ENCODE results near the gene RTN3.

Gene RTN3

DNA sequence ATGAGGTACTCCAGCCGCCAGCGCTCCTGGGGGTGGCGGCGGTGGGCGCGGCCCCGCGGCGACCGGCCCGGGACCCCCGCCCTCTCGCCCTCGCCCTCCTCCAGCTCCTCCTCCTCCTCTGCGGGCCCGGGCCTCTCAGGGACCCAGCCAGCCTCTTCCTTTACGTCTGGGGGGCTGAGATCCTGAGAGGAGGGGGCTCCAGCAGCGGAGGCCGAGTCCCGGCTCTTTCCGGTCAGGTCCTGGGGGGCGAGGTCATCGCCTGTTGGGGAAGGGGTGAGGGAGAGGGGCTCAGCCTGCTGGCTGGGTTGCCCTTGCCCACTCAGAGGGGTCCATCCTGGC, 83.0 kb downstream of the RTN3 start:
- H3K27me3 ChIP-seq (replicated peaks): no peaks in the 10 kb centered on the region
- TF ChIP-seq, protein P1, sequence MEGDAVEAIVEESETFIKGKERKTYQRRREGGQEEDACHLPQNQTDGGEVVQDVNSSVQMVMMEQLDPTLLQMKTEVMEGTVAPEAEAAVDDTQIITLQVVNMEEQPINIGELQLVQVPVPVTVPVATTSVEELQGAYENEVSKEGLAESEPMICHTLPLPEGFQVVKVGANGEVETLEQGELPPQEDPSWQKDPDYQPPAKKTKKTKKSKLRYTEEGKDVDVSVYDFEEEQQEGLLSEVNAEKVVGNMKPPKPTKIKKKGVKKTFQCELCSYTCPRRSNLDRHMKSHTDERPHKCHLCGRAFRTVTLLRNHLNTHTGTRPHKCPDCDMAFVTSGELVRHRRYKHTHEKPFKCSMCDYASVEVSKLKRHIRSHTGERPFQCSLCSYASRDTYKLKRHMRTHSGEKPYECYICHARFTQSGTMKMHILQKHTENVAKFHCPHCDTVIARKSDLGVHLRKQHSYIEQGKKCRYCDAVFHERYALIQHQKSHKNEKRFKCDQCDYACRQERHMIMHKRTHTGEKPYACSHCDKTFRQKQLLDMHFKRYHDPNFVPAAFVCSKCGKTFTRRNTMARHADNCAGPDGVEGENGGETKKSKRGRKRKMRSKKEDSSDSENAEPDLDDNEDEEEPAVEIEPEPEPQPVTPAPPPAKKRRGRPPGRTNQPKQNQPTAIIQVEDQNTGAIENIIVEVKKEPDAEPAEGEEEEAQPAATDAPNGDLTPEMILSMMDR (IDR thresholded peaks at IDR 0.05; ENCODE audit: low read depth, low read length, missing control alignments): no peak
- no peak for DNase-seq
- no peak overlapping the region for H3K27ac ChIP-seq
- no peak overlapping the region for H3K4me3 ChIP-seq (ENCODE audit: low read depth, low read length)
- in situ Hi-C loops (cut with HindIII; ENCODE audit: low pct_ligation_motif_present, low sequenced_read_pairs): no loop called here
- peaks cover 22% of the 10 kb centered on the region for H3K36me3 ChIP-seq (replicated peaks)

DNA sequence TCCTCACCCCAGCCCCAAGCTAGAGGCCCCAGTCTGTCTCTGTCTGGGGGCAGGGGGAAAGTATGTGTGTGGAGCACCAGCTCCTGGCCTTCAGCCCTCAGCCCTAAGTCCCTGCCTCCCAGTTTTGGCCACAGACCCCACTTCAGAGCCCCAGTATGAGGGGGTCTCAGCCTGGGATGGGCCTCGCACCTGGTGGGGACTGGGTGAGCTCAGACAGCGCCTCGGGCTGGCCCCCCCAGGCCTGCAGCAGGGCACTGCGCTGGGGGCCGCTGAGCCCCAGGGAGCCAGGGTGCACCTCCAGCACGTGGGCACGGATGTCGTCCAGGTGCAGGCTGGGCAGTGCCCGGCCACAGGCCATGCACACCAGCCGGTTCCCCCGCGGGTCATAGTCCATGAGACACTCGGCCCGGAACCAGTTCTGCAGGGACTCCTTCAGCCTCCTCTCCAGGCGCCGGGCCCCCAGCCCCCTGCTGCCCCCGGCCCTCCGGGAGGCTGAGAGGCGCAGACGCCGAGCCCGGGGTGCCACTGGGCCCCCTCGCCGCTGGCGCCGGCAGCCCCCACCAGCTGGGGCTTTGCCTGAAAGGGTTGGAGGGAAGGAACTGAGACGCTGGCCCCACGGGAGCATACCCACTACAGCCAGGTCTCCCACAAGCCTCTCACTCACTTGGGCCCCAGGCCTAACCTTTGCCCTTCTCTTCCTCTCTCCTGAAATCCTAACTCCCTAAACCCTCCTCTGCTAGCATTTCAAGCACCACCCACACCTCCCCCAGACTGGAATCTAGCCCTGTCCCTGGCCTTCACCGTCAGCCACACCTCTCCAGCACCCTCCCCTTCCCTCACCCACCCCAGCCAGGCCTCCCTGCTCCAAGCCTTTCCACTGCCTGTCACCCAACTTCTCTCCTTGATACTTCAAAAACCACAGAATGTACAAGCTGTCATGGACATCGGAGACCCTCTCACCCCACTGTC, 83.7 kb downstream of the RTN3 start:
- no peak for DNase-seq
- no peak overlapping the region for H3K4me3 ChIP-seq (ENCODE audit: low read depth, low read length)
- H3K27me3 ChIP-seq (replicated peaks): no peaks in the 10 kb centered on the region
- no peak overlapping the region for H3K27ac ChIP-seq
- TF ChIP-seq, protein P1 (IDR thresholded peaks at IDR 0.05; ENCODE audit: low read depth, low read length, missing control alignments): no peak
- in situ Hi-C loops (cut with HindIII; ENCODE audit: low pct_ligation_motif_present, low sequenced_read_pairs): no loop called here
- peaks cover 21% of the 10 kb centered on the region for H3K36me3 ChIP-seq (replicated peaks)

DNA sequence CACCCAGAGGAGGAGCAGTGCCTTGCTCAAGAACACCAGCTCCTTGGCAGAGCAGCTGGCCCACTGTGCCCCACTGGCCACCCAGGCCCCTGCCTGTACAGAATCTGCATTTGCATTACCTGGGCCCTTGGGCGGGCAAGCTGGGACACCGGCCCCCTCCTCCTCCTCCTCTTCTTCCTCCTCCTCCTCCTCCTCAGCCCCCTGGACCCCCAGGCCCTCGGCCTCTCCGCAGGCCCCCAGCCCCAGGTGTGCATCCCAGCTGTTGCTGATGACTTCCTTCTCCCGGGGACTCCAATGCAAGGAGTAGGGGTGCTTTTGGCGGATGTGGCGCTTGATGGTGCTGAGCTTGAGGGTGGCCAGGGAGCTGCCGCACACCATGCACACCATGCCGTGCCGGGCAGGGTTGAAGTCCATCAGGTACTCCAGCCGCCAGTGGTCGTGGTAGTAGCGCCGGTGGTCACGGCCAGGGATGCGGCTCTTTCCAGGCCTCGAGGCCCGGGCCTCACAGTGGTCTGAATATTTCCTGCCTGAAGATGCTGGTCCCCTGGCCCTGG, 84.5 kb downstream of the RTN3 start:
- no peak overlapping the region for H3K4me3 ChIP-seq (ENCODE audit: low read depth, low read length)
- no peak for DNase-seq
- H3K27ac ChIP-seq: no peak overlapping the region
- TF ChIP-seq, protein P1 (IDR thresholded peaks at IDR 0.05; ENCODE audit: low read depth, low read length, missing control alignments): no peak
- H3K27me3 ChIP-seq (replicated peaks): no peaks in the 10 kb centered on the region
- in situ Hi-C loops (cut with HindIII; ENCODE audit: low pct_ligation_motif_present, low sequenced_read_pairs): no loop called here
- H3K36me3 ChIP-seq (replicated peaks): peaks cover 17% of the 10 kb centered on the region

DNA sequence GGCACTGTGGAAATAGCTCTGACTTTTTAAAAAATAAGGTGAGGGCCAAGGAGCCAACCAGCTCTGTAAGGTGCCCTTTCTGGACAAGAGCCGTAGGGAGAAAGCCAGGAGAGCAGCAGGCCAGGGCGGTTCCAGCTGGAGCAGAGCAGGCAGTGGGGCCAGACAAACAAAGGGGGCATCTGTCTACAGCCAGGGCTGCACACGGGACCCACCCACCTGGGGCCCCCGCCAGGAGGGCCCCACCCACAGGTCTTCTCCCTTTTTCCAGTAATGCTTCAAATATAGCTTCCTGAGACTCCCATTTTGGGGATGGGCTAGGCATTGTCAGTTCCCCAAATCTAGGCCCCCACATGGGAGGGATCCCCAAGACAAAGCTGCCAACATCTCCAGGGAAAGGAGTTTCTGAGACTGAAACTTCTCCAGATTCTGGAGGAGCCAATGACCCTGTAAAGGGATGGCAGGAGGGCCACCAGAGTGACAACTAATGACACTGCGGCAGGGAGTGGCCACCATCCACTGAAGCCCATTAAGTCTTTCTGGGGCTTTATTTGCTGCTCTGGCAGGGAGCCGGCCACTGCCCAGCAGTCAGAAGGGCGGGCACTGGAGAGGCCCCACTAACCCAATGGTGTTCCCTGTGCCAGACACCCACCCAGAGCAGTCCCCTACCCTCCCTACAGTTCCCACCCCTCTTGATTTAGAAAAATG, 85.4 kb downstream of the RTN3 start:
- H3K27me3 ChIP-seq (replicated peaks): no peaks in the 10 kb centered on the region
- in situ Hi-C loops (cut with HindIII; ENCODE audit: low pct_ligation_motif_present, low sequenced_read_pairs): no loop called here
- H3K4me3 ChIP-seq (ENCODE audit: low read depth, low read length): peak overlapping the region; percentile 72
- H3K27ac ChIP-seq: no peak overlapping the region
- no peak for DNase-seq
- TF ChIP-seq, protein P1 (IDR thresholded peaks at IDR 0.05; ENCODE audit: low read depth, low read length, missing control alignments): no peak
- peaks cover 10% of the 10 kb centered on the region for H3K36me3 ChIP-seq (replicated peaks)

GRCh38 chr11:63767267-63767564, 85.9 kb downstream of the RTN3 start:
- Histone ChIP-seq H3K27ac (no peak overlapping the region), H3K36me3 (replicated peaks) (peaks cover 10% of the 10 kb centered on the region), H3K4me3 (ENCODE audit: low read depth, low read length) (peak overlapping the region; percentile 72), H3K27me3 (replicated peaks) (no peaks in the 10 kb centered on the region)
- TF ChIP-seq, protein P1 (IDR thresholded peaks at IDR 0.05; ENCODE audit: low read depth, low read length, missing control alignments): no peak
- DNase-seq: no peak
- in situ Hi-C loops (cut with HindIII; ENCODE audit: low pct_ligation_motif_present, low sequenced_read_pairs): no loop called here
